OCI-LY7 (cell line): ENCODE data around the gene SNX12.

ENCODE experiments used
- CTCF ChIP-seq: fragments of 200-600 bp; sonication (generic); conservative IDR thresholded peaks from 2 replicates; pipeline ENCODE4 v1.5.1; 2014; ENCODE audit warnings: mild to moderate bottlenecking, antibody characterized with exemption, low read length, moderate library complexity, mixed read lengths
- EZH2phosphoT487 ChIP-seq: fragments of 200-600 bp; sonication (generic); IDR thresholded peaks from 2 replicates; pipeline ENCODE4 v1.6.1; 2018; ENCODE audit warnings: low read depth, borderline replicate concordance, mild to moderate bottlenecking, mixed run types, antibody characterized with exemption, low read length, moderate library complexity, mixed read lengths

DNA sequence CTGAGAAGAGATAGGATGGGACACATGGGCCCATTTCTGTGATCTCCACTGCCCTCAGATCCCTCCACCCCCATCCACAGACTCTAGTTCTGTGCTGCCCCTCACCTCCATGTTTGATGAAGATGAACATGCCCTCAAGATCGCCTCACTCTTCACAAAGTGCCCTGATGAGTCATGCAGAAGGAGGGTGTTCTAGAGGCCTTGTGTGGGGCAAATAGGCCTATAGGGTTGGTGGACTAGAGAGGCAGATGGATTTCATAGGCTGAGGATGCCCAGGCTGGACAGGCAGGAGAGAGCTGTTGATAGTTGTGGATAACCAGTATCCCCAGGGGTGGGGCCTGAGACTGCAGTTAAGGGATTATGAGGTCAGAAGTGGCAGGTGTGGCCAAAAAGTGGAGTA is 38.3 kb upstream of the SNX12 start, which contains the start of gene CXorf65:
- TF ChIP-seq CTCF: no peak
- no peak for TF ChIP-seq EZH2phosphoT487
